Measurements from ENCODE around the gene MARK3.
A peak's percentile ranks its signal among the peaks of the same experiment; 100 is the strongest.
"Not testable (repeated sequence)": the region's sequence is repeated elsewhere in the genome, so short reads cannot be mapped to it uniquely, and the experiment has no call there.

Gene MARK3

GRCh38 chr14:103517174-103517566 is 132.0 kb downstream of the MARK3 start:
- in situ Hi-C loops (cut with HindIII; ENCODE audit: low pct_ligation_motif_present, low pct_unique_long_range_greater_than_20kb, low sequenced_read_pairs): no loop called here
- no peak for DNase-seq

GRCh38 chr14:103517721-103518421 is 132.7 kb downstream of the MARK3 start:
- DNase-seq: no peak
- in situ Hi-C loops (cut with HindIII; ENCODE audit: low pct_ligation_motif_present, low pct_unique_long_range_greater_than_20kb, low sequenced_read_pairs): no loop called here

GRCh38 chr14:103518422-103519042 is 133.3 kb downstream of the MARK3 start:
- in situ Hi-C loops (cut with HindIII; ENCODE audit: low pct_ligation_motif_present, low pct_unique_long_range_greater_than_20kb, low sequenced_read_pairs): no loop called here
- peak; percentile 50 for DNase-seq

- in situ Hi-C loops (cut with HindIII; ENCODE audit: low pct_ligation_motif_present, low pct_unique_long_range_greater_than_20kb, low sequenced_read_pairs): no loop called here
- no peak for DNase-seq
Observed at GRCh38 chr14:103519043-103519836, 134.0 kb downstream of the MARK3 start.

GRCh38 chr14:103519837-103520212 is 134.6 kb downstream of the MARK3 start:
- in situ Hi-C loops (cut with HindIII; ENCODE audit: low pct_ligation_motif_present, low pct_unique_long_range_greater_than_20kb, low sequenced_read_pairs): no loop called here
- no peak for DNase-seq

GRCh38 chr14:103520269-103520656 is 135.0 kb downstream of the MARK3 start:
- DNase-seq: no peak
- in situ Hi-C loops (cut with HindIII; ENCODE audit: low pct_ligation_motif_present, low pct_unique_long_range_greater_than_20kb, low sequenced_read_pairs): no loop called here

- in situ Hi-C loops (cut with HindIII; ENCODE audit: low pct_ligation_motif_present, low pct_unique_long_range_greater_than_20kb, low sequenced_read_pairs): no loop called here
- DNase-seq: peak; percentile 69
Observed at GRCh38 chr14:103520657-103521437, 135.6 kb downstream of the MARK3 start.

GRCh38 chr14:103521438-103521950 is 136.3 kb downstream of the MARK3 start:
- in situ Hi-C loops (cut with HindIII; ENCODE audit: low pct_ligation_motif_present, low pct_unique_long_range_greater_than_20kb, low sequenced_read_pairs): no loop called here
- no peak for DNase-seq

GRCh38 chr14:103521951-103522563 is 136.8 kb downstream of the MARK3 start:
- in situ Hi-C loops (cut with HindIII; ENCODE audit: low pct_ligation_motif_present, low pct_unique_long_range_greater_than_20kb, low sequenced_read_pairs): no loop called here
- DNase-seq: no peak

- peak; percentile 55 for DNase-seq
- in situ Hi-C loops (cut with HindIII; ENCODE audit: low pct_ligation_motif_present, low pct_unique_long_range_greater_than_20kb, low sequenced_read_pairs): no loop called here
Observed at GRCh38 chr14:103522649-103523574, 137.7 kb downstream of the MARK3 start, which contains the start of gene CKB. CKB (minus strand) TSS chr14:103522830; CDS start chr14:103522493, 337 bp downstream.

- DNase-seq: no peak
- in situ Hi-C loops (cut with HindIII; ENCODE audit: low pct_ligation_motif_present, low pct_unique_long_range_greater_than_20kb, low sequenced_read_pairs): no loop called here
Observed at GRCh38 chr14:103523575-103523954, 138.3 kb downstream of the MARK3 start.

GRCh38 chr14:103524002-103524935 is 139.1 kb downstream of the MARK3 start:
- no peak for DNase-seq
- in situ Hi-C loops (cut with HindIII; ENCODE audit: low pct_ligation_motif_present, low pct_unique_long_range_greater_than_20kb, low sequenced_read_pairs): no loop called here

- in situ Hi-C loops (cut with HindIII; ENCODE audit: low pct_ligation_motif_present, low pct_unique_long_range_greater_than_20kb, low sequenced_read_pairs); DNase-seq: not testable (repeated sequence)
Observed at GRCh38 chr14:103525430-103526246, 140.4 kb downstream of the MARK3 start.

GRCh38 chr14:103526247-103526913 is 141.2 kb downstream of the MARK3 start:
- in situ Hi-C loops (cut with HindIII; ENCODE audit: low pct_ligation_motif_present, low pct_unique_long_range_greater_than_20kb, low sequenced_read_pairs): no loop called here

GRCh38 chr14:103526914-103527248 is 141.7 kb downstream of the MARK3 start:
- in situ Hi-C loops (cut with HindIII; ENCODE audit: low pct_ligation_motif_present, low pct_unique_long_range_greater_than_20kb, low sequenced_read_pairs): no loop called here
- no peak for DNase-seq

More at GRCh38 chr14:103526247-103526913, 141.2 kb downstream of the MARK3 start:
- DNase-seq: no peak

All from ACHN (cell line).